ENCODE results near the gene CIAO3. TPM values are rescaled to one million over a fixed set of nuclear protein-coding genes. Genes with fewer than 3 reads are reported as not detected.

Gene CIAO3
- total RNA-seq, 1 experiment from 2014 or later: 44.5 TPM

DNA sequence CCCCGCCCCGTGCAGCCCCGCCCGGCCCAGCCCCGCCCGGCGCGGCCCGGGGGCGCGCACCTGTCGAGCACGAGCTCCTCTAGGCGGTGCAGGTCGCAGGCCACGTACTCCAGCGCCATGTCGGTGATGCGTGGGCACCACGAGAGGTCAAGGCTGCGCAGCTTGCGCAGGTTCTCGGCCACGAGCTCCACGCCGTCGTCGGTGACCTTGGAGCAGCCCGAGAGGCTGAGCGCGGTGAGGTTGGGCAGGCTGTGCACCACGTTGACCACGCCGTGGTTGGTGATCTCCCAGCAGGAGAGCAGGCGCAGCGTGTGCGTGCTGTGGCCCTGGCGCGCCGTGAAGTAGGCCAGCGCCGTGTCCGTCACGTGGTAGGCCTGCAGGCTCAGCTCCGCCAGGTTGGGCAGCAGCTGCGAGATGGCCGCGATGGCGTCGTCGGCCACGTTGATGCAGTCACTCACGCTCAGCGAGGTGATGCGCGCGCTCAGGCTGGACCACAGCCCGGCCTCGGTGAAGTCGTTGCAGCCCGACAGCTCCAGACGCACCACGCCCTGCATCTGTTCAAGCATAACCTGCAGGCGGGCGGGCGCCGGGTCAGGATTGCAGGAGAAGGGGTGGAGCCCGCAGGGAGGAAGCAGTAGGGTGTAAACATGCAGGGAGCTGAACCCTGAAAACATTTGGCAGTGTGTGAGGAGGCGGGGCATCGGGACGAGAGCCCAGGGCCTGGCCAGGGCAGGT, 45.3 kb downstream of the CIAO3 start:
- peaks cover 13% of the 10 kb centered on the region for H3K36me3 Mint-ChIP-seq (ENCODE audit: insufficient read depth, unreplicated experiment)
- no peaks in the 10 kb centered on the region for H3K36me3 ChIP-seq (ENCODE audit: control insufficient read depth, insufficient read depth, low read length)
- peaks cover 12% of the 10 kb centered on the region; the same call in 1 of the 2 replicates for H3K4me1 ChIP-seq
- TF ChIP-seq, protein P1, sequence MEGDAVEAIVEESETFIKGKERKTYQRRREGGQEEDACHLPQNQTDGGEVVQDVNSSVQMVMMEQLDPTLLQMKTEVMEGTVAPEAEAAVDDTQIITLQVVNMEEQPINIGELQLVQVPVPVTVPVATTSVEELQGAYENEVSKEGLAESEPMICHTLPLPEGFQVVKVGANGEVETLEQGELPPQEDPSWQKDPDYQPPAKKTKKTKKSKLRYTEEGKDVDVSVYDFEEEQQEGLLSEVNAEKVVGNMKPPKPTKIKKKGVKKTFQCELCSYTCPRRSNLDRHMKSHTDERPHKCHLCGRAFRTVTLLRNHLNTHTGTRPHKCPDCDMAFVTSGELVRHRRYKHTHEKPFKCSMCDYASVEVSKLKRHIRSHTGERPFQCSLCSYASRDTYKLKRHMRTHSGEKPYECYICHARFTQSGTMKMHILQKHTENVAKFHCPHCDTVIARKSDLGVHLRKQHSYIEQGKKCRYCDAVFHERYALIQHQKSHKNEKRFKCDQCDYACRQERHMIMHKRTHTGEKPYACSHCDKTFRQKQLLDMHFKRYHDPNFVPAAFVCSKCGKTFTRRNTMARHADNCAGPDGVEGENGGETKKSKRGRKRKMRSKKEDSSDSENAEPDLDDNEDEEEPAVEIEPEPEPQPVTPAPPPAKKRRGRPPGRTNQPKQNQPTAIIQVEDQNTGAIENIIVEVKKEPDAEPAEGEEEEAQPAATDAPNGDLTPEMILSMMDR (IDR thresholded peaks at IDR 0.05; ENCODE audit: insufficient read depth in 1 of 2, low read depth in 1 of 2, low read length in 1 of 2, severe bottlenecking in 1 of 2, unreplicated experiment in 1 of 2): no peak
- H3K9me3 Mint-ChIP-seq (ENCODE audit: unreplicated experiment): no peaks in the 10 kb centered on the region
- H3K4me1 Mint-ChIP-seq (ENCODE audit: low read depth, unreplicated experiment): peaks cover under 1% of the 10 kb centered on the region
- H3K27ac Mint-ChIP-seq (ENCODE audit: unreplicated experiment): peak overlapping the region; percentile 50
- peak; percentile 75 to 81 for DNase-seq
- BruUV-seq (replicated peaks): no TSS peak
- POLR2A ChIA-PET: interaction anchor here (0.6 to 2.0 kb wide), 6 partner anchors 15 to 1087 kb away, joined by 3 to 10 read pairs (median 4); partner anchors contain the start of genes ANTKMT, NUBP2, SPSB3 and STUB1
- no peaks in the 10 kb centered on the region for H3K27me3 Mint-ChIP-seq (ENCODE audit: insufficient read depth, unreplicated experiment)
- H3K4me3 ChIP-seq (ENCODE audit: low read depth, low read length): peak overlapping the region; percentile 51
- CTCF ChIA-PET: interaction anchor here (0.5 to 1.0 kb wide), 3 partner anchors 15 to 50 kb away, joined by 3 to 4 read pairs (median 3); partner anchors contain the start of gene STUB1
- H3K4me3 Mint-ChIP-seq (ENCODE audit: unreplicated experiment): peak overlapping the region; percentile 71
- H3K27me3 ChIP-seq (replicated peaks; ENCODE audit: control insufficient read depth, insufficient read depth, low read length): no peaks in the 10 kb centered on the region
- intact Hi-C loops (cut with micrococcal nuclease; ENCODE audit: unreplicated experiment): no loop called here
- H3K9me3 ChIP-seq: no peaks in the 10 kb centered on the region

DNA sequence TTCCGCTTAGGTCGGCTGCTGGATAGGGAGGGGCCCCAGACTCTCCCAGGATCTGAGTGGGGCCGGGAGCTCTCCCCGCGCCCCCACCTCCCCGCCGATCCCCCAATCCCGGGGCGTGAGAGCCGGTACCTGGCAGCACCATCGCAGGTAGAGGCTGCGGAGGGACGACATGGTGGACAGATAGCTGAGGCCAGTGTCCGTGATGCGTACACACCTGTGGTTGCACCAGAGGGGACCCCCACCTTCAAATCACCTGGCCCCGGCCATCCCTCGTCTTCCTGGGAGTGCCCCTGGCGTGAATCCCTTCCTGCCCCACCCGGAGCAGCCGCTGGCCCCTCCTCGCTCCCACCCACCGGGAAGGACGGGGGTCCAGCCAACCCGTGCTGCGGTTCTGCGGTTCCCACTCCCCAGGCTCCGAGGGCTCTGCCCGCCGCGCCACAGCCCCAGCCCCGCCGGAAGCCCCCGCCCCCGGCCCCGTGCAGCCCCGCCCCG, 45.9 kb downstream of the CIAO3 start:
- DNase-seq: no peak
- Mint-ChIP-seq H3K36me3 (ENCODE audit: insufficient read depth, unreplicated experiment) (peaks cover 17% of the 10 kb centered on the region), H3K4me1 (ENCODE audit: low read depth, unreplicated experiment) (peaks cover 6% of the 10 kb centered on the region), H3K4me3 (ENCODE audit: unreplicated experiment) (peak overlapping the region; percentile 71), H3K27ac (ENCODE audit: unreplicated experiment) (no peak overlapping the region), H3K9me3 (ENCODE audit: unreplicated experiment) (no peaks in the 10 kb centered on the region), H3K27me3 (ENCODE audit: insufficient read depth, unreplicated experiment) (no peaks in the 10 kb centered on the region)
- Histone ChIP-seq H3K9me3 (no peaks in the 10 kb centered on the region), H3K36me3 (ENCODE audit: control insufficient read depth, insufficient read depth, low read length) (no peaks in the 10 kb centered on the region), H3K4me1 (peaks cover 14% of the 10 kb centered on the region; the same call in 1 of the 2 replicates), H3K4me3 (ENCODE audit: low read depth, low read length) (peak overlapping the region; percentile 51), H3K27me3 (replicated peaks; ENCODE audit: control insufficient read depth, insufficient read depth, low read length) (no peaks in the 10 kb centered on the region)
- POLR2A ChIA-PET: interaction anchor here (0.6 to 2.0 kb wide), 6 partner anchors 15 to 1088 kb away, joined by 3 to 10 read pairs (median 4); partner anchors contain the start of genes ANTKMT, NUBP2, SPSB3 and STUB1
- intact Hi-C loops (cut with micrococcal nuclease; ENCODE audit: unreplicated experiment): no loop called here
- no TSS peak for BruUV-seq (replicated peaks)
- TF ChIP-seq, protein P1 (IDR thresholded peaks at IDR 0.05; ENCODE audit: insufficient read depth in 1 of 2, low read depth in 1 of 2, low read length in 1 of 2, severe bottlenecking in 1 of 2, unreplicated experiment in 1 of 2): no peak
- CTCF ChIA-PET: interaction anchor here (0.5 to 1.0 kb wide), 4 partner anchors 15 to 50 kb away, joined by 3 to 4 read pairs (median 3); partner anchors contain the start of gene STUB1

DNA sequence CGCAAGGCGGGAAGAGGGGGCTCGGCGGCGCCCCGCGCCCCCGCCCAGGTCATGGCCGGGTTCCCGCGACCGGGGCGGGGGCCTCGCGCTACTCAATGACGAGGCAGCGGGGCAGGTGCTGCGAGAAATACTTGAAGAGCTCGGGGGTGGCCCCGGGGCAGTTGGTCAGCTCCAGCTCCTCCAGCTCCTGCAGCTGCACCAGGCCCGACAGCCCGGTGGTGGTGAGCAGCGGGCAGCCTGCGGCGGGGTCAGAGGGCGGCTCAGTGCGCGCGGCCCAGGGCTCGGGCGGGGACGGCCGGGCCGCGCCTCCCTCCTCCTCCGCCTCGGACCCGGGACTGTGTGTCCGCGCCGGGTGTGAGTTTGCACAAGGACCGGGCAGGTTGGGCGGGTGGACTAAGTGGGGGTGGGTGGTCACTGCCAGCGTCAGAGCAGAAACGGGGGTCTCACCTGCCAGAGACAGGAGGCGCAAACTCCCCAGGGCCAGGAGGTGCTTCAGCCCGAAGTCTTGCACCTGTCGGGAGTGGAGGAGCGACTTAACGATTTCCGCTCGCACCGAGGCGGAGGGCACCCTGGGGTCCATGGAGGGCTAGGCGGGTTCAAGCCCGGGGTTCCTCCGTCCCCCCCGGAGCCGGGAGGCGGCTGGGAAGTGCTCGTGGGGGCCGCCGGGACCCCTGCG, 46.5 kb downstream of the CIAO3 start:
- Histone ChIP-seq H3K27me3 (replicated peaks; ENCODE audit: control insufficient read depth, insufficient read depth, low read length) (no peaks in the 10 kb centered on the region), H3K9me3 (no peaks in the 10 kb centered on the region), H3K36me3 (ENCODE audit: control insufficient read depth, insufficient read depth, low read length) (no peaks in the 10 kb centered on the region), H3K4me3 (ENCODE audit: low read depth, low read length) (peak overlapping the region; percentile 51), H3K4me1 (peaks cover 14% of the 10 kb centered on the region; the same call in 1 of the 2 replicates)
- intact Hi-C loops (cut with micrococcal nuclease; ENCODE audit: unreplicated experiment): no loop called here
- BruUV-seq (replicated peaks): no TSS peak
- Mint-ChIP-seq H3K4me1 (ENCODE audit: low read depth, unreplicated experiment) (peaks cover 7% of the 10 kb centered on the region), H3K4me3 (ENCODE audit: unreplicated experiment) (peak overlapping the region; percentile 71), H3K9me3 (ENCODE audit: unreplicated experiment) (no peaks in the 10 kb centered on the region), H3K27me3 (ENCODE audit: insufficient read depth, unreplicated experiment) (no peaks in the 10 kb centered on the region), H3K27ac (ENCODE audit: unreplicated experiment) (no peak overlapping the region), H3K36me3 (ENCODE audit: insufficient read depth, unreplicated experiment) (peaks cover 20% of the 10 kb centered on the region)
- POLR2A ChIA-PET: interaction anchor here (2.0 kb wide), 1 partner anchor 27 kb away, joined by 7 read pairs; the partner anchor contains the start of gene ANTKMT
- peak; percentile 70 to 72 for DNase-seq
- TF ChIP-seq, protein P1 (IDR thresholded peaks at IDR 0.05; ENCODE audit: insufficient read depth in 1 of 2, low read depth in 1 of 2, low read length in 1 of 2, severe bottlenecking in 1 of 2, unreplicated experiment in 1 of 2): no peak
- CTCF ChIA-PET: interaction anchor here (1.0 kb wide), 1 partner anchor 25 kb away, joined by 3 read pairs; no protein-coding TSS in a partner anchor
